D341Med (cell line): ENCODE results near the gene CASP3.

ENCODE experiments used
- DNase-seq: peaks from one replicate; pipeline ENCODE4 v3.0.0; 2012; ENCODE audit warnings: low spot score

Gene CASP3

GRCh38 chr4:184649026-184649970, at the start of gene CASP3, which contains the start of gene PRIMPOL:
CASP3 (minus strand) TSS chr4:184649447; CDS start chr4:184638453, 10,994 bp downstream.
PRIMPOL (plus strand) TSS chr4:184649738; CDS start chr4:184657141, 7,403 bp downstream.
- peak; percentile 97 for DNase-seq

GRCh38 chr4:184697956-184698355, 48.7 kb upstream of the CASP3 start:
- DNase-seq: no peak

- DNase-seq: no peak
These were observed 46.1 kb upstream of the CASP3 start for GRCh38 chr4:184695178-184695896.

- no peak for DNase-seq
These were observed 45.2 kb upstream of the CASP3 start for GRCh38 chr4:184694412-184694956.

GRCh38 chr4:184693056-184693455, 43.8 kb upstream of the CASP3 start:
- DNase-seq: no peak

- no peak for DNase-seq
These were observed 40.4 kb upstream of the CASP3 start for GRCh38 chr4:184689681-184690080.

GRCh38 chr4:184688447-184688846, 39.2 kb upstream of the CASP3 start:
- DNase-seq: no peak

- no peak for DNase-seq
These were observed 38.8 kb upstream of the CASP3 start for GRCh38 chr4:184688005-184688404.

- no peak for DNase-seq
These were observed 35.4 kb upstream of the CASP3 start for GRCh38 chr4:184684491-184685189.

- DNase-seq: no peak
These were observed 32.7 kb upstream of the CASP3 start for GRCh38 chr4:184681916-184682315.

- DNase-seq: no peak
These were observed 31.5 kb upstream of the CASP3 start for GRCh38 chr4:184680698-184681097.

GRCh38 chr4:184675821-184676492, 26.7 kb upstream of the CASP3 start:
- DNase-seq: no peak

- no peak for DNase-seq
These were observed 25.8 kb upstream of the CASP3 start for GRCh38 chr4:184675018-184675417.

GRCh38 chr4:184674011-184674410, 24.8 kb upstream of the CASP3 start:
- no peak for DNase-seq

GRCh38 chr4:184672741-184673140, 23.5 kb upstream of the CASP3 start:
- no peak for DNase-seq

GRCh38 chr4:184671101-184671500, 21.9 kb upstream of the CASP3 start:
- no peak for DNase-seq

GRCh38 chr4:184669251-184669650, 20.0 kb upstream of the CASP3 start:
- DNase-seq: no peak

GRCh38 chr4:184668511-184669114, 19.4 kb upstream of the CASP3 start:
- DNase-seq: no peak

- DNase-seq: no peak
These were observed 18.8 kb upstream of the CASP3 start for GRCh38 chr4:184668096-184668495.

- no peak for DNase-seq
These were observed 17.4 kb upstream of the CASP3 start for GRCh38 chr4:184666670-184667069.
